DOHH2 (cell line): ENCODE data around the gene DCBLD2.

ENCODE experiments used
- H3F3A ChIP-seq: fragments of 200-600 bp; sonication (generic), shearing (Covaris generic); 2 replicates; pipeline ENCODE4 v1.6.0; 2016; ENCODE audit warnings: antibody characterized with exemption, mild to moderate bottlenecking; ENCODE audit not compliant: control insufficient read depth, insufficient read depth
- H3K27ac ChIP-seq: fragments of 200-600 bp; sonication (generic); 2 replicates; pipeline ENCODE4 v1.5.1; 2014; ENCODE audit warnings: low read depth, mild to moderate bottlenecking, low read length, moderate library complexity
- H3K27me3 ChIP-seq: fragments of 200-600 bp; sonication (generic); 2 replicates; pipeline ENCODE4 v1.6.1; 2014; ENCODE audit warnings: mild to moderate bottlenecking, low read length, mixed read lengths; ENCODE audit not compliant: control insufficient read depth
- H3K36me3 ChIP-seq: fragments of 200-600 bp; sonication (generic); 2 replicates; pipeline ENCODE4 v1.6.1; 2014; ENCODE audit warnings: mild to moderate bottlenecking, low read length, moderate library complexity, mixed read lengths; ENCODE audit not compliant: control insufficient read depth
- H3K4me1 ChIP-seq: fragments of 200-600 bp; sonication (generic); 2 replicates; pipeline ENCODE4 v1.6.1; 2014; ENCODE audit warnings: mild to moderate bottlenecking, low read length, mixed read lengths; ENCODE audit not compliant: control insufficient read depth
- H3K4me2 ChIP-seq: fragments of 200-600 bp; sonication (generic); 2 replicates; pipeline ENCODE4 v1.6.0; 2014; ENCODE audit warnings: mild to moderate bottlenecking, low read length, moderate library complexity
- H3K4me3 ChIP-seq: fragments of 200-600 bp; sonication (generic); 2 replicates; pipeline ENCODE4 v1.5.1; 2014; ENCODE audit warnings: mild to moderate bottlenecking, low read length, mixed read lengths
- H3K79me2 ChIP-seq: fragments of 200-600 bp; sonication (generic); 2 replicates; pipeline ENCODE4 v1.6.1; 2014; ENCODE audit warnings: mild to moderate bottlenecking, low read length, mixed read lengths; ENCODE audit not compliant: control insufficient read depth
- H3K9me2 ChIP-seq: fragments of 200-600 bp; sonication (generic); replicated peaks from 2 replicates; pipeline ENCODE4 v1.6.1; 2014; ENCODE audit warnings: mild to moderate bottlenecking, low read length, mixed read lengths; ENCODE audit not compliant: control insufficient read depth
- H3K9me3 ChIP-seq: fragments of 200-600 bp; sonication (generic); 2 replicates; pipeline ENCODE4 v1.6.1; 2014; ENCODE audit warnings: antibody characterized with exemption, low read length, mixed read lengths; ENCODE audit not compliant: control insufficient read depth, insufficient read depth
- H4K20me1 ChIP-seq: fragments of 200-600 bp; sonication (generic); 2 replicates; pipeline ENCODE4 v1.6.0; 2014; ENCODE audit warnings: low read depth, mild to moderate bottlenecking, antibody characterized with exemption, low read length, moderate library complexity; ENCODE audit not compliant: control insufficient read depth, insufficient read depth
- CTCF ChIP-seq: fragments of 200-600 bp; sonication (generic); IDR thresholded peaks from one replicate; pipeline ENCODE4 v1.5.1; 2014; ENCODE audit warnings: antibody characterized with exemption, mild to moderate bottlenecking, low read depth, low read length; ENCODE audit not compliant: poor library complexity, severe bottlenecking
- EZH2phosphoT487 ChIP-seq: fragments of 200-600 bp; sonication (generic); IDR thresholded peaks from 2 replicates; pipeline ENCODE4 v1.6.1; 2017; ENCODE audit warnings: borderline replicate concordance, mild to moderate bottlenecking, antibody characterized with exemption, low read length, moderate library complexity, mixed read lengths

Gene DCBLD2

GRCh38 chr3:98901392-98902350 lies at the start of gene DCBLD2:
TSS of gene DCBLD2 (minus strand) at chr3:98901695. CDS start at chr3:98901326, 369 bp downstream.
- Histone ChIP-seq H3K4me1 (peaks cover 28% of the 10 kb centered on the region), H3F3A (no peaks in the 10 kb centered on the region), H3K4me2 (peak within 1 kb of the TSS; percentile 86), H3K9me2 (no peaks in the 10 kb centered on the region), H3K27me3 (no peaks in the 10 kb centered on the region), H3K79me2 (peaks cover 41% of the 10 kb centered on the region), H3K27ac (peak within 1 kb of the TSS; percentile 56), H3K4me3 (peak within 1 kb of the TSS; percentile 82), H3K36me3 (no peaks in the 10 kb centered on the region), H4K20me1 (0 out of 2 replicates have a peak, but pooled peaks cover 3% of the 10 kb centered on the region), H3K9me3 (no peaks in the 10 kb centered on the region)
- no peak for TF ChIP-seq EZH2phosphoT487
- TF ChIP-seq CTCF, result no peak

GRCh38 chr3:98945666-98946065 lies 44.2 kb upstream of the DCBLD2 start:
- no peak overlapping the region for H3K27ac ChIP-seq
- no peaks in the 10 kb centered on the region for H3K36me3 ChIP-seq
- no peaks in the 10 kb centered on the region for H3K4me1 ChIP-seq
- no peaks in the 10 kb centered on the region for H3K9me3 ChIP-seq
- H3K9me2 ChIP-seq, result no peaks in the 10 kb centered on the region
- TF ChIP-seq CTCF, result no peak
- TF ChIP-seq EZH2phosphoT487, result no peak
- H3F3A ChIP-seq, result no peaks in the 10 kb centered on the region
- H3K79me2 ChIP-seq, result no peaks in the 10 kb centered on the region
- H3K27me3 ChIP-seq, result no peaks in the 10 kb centered on the region
- no peak overlapping the region for H3K4me2 ChIP-seq
- no peak overlapping the region for H3K4me3 ChIP-seq
- H4K20me1 ChIP-seq, result no peaks in the 10 kb centered on the region

DNA sequence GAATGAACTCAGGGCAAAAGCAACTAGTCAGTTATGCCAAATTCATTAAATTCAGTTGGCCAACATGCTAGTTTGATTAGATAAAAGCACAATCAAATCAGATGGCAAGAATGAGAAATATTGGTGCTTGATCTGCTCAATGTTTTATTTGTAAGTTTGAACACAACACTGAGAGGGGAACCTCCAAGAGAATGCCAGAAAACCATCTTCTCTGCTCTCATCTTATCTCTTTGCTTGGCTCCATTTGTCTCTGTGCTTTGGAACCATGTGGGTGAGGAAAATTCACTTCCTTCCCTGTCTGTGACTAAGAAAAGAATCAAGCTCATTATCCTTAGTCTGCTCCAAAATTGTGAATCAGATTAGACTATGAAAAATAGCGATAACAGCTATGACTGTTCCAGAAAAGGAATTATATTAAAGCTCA lies 43.6 kb upstream of the DCBLD2 start:
- no peaks in the 10 kb centered on the region for H3K36me3 ChIP-seq
- no peaks in the 10 kb centered on the region for H3K79me2 ChIP-seq
- no peaks in the 10 kb centered on the region for H3F3A ChIP-seq
- no peaks in the 10 kb centered on the region for H3K9me3 ChIP-seq
- H3K4me3 ChIP-seq, result no peak overlapping the region
- no peaks in the 10 kb centered on the region for H3K9me2 ChIP-seq
- no peak overlapping the region for H3K27ac ChIP-seq
- TF ChIP-seq EZH2phosphoT487 (no peak), CTCF (no peak)
- H3K4me2 ChIP-seq, result no peak overlapping the region
- no peaks in the 10 kb centered on the region for H4K20me1 ChIP-seq
- no peaks in the 10 kb centered on the region for H3K4me1 ChIP-seq
- H3K27me3 ChIP-seq, result no peaks in the 10 kb centered on the region
